NCI-H774 (cell line): ENCODE data around the gene PSMD3.

Source experiments
- DNase-seq: peaks from one replicate; lab custom pipeline; 2025; lab: John Stamatoyannopoulos, UW

Gene PSMD3

DNA sequence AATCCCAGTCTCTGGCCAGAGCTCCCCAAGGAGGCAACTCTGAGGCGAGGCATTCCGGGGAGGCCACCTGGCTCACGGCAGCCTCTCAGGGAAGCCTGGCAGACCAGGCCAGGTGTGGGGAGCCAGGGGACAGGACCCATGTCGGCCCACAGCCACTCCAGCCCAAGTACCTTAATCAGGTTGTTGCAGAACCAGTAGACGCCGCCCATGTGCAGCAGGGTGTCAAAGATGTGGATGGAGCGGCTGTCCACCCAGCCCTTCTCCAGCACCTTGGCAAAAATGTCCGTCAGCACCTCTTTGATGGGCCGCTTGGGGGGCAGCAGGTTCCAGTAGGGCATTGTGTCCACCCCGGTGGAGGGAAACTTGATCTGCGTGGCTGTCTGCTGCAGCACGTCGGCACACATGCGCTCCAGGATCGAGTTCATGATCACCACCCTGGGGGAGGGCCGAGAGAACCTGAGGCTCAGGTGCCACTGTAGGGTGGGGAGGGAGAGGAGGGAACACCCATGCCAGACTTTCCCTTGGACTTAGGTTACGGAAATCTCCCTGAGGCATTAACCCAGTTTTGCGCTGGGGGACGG, 42.4 kb downstream of the PSMD3 start:
- no peak for DNase-seq

DNA sequence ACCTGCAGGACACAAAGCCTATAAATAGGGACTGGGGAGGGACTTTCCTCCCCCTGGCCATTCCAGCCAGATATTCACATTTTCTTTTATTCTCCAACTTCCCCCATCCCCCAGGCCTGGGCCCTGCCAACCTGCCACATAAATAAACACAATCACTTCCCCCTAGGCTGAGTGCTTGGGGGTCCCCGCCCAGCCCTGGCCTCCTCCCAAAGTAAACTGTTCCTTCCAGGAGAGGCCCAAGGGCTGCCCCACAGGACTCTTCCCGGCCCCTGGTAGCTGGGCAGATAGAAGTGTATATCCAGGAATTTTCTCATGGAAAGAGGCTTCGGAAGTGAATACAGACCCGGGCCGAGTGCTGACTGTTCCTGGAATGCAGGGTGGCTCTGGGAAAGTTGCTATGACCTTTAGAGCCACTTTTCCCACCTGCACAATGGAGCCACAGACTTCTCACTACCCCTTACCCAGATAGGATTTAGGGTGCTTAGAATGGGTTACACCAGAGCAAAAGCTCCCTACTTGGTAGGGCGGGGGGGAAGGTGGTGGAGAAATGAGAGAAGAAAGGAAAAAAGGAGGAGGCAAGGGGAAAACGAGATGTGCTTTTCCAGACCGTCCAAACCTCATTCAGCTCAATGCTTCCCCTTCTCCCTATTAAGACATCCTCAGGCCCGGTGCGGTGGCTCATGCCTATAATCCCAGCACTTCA, 43.1 kb downstream of the PSMD3 start:
- DNase-seq: no peak

- DNase-seq: no peak
These were observed 44.3 kb downstream of the PSMD3 start for GRCh38 chr17:40024901-40025300.

GRCh38 chr17:40025559-40025958, 45.0 kb downstream of the PSMD3 start:
- DNase-seq: no peak

GRCh38 chr17:40025991-40026815, 45.6 kb downstream of the PSMD3 start:
- no peak for DNase-seq

- peak; percentile 80 for DNase-seq
These were observed 46.4 kb downstream of the PSMD3 start for GRCh38 chr17:40026816-40027613.

- no peak for DNase-seq
These were observed 47.0 kb downstream of the PSMD3 start for GRCh38 chr17:40027614-40028012.

GRCh38 chr17:40028595-40028994, 48.0 kb downstream of the PSMD3 start:
- DNase-seq: no peak

DNA sequence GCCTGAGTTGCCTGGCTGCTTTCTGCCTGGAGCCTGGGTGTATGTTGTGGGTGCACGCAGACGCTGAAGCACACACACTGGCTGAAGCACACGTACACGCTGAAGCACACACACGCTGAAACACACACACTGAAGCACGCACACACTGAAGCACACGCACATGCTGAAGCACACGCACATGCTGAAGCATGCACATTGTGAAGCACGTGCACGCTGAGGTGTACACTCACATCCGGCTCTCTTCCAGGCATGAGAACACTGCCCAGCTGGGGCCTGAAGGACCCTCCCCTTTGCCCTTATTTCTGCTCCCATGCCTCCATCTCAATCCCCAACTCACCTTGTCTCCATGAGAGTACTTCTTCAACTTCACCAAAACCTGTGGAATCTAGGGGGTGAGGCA, 51.1 kb downstream of the PSMD3 start:
- DNase-seq: no peak

- no peak for DNase-seq
These were observed 52.0 kb downstream of the PSMD3 start for GRCh38 chr17:40032322-40033320.

DNA sequence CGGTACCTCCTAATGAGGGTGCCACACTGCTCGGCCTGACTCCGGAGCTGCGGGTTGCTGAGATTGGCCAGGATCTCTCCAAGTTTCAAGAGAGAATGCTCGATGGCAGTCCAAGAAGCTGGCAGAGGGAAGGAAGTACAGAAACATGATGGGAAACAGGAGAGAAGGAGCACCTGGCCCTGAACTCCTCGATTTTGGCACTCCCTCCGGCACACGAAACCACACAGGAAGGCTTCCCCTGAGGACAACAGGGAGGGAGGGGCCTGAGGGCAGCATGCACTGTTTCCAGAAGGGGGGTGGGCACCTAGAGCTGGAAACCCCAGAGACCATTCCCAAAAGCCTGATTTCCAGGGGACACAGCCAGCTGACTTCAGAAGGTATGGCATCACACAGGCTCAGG, 52.7 kb downstream of the PSMD3 start:
- DNase-seq: no peak

- DNase-seq: no peak
These were observed 54.0 kb downstream of the PSMD3 start for GRCh38 chr17:40034426-40035161.

- peak; percentile 23 for DNase-seq
These were observed 54.6 kb downstream of the PSMD3 start for GRCh38 chr17:40035162-40035559.

DNA sequence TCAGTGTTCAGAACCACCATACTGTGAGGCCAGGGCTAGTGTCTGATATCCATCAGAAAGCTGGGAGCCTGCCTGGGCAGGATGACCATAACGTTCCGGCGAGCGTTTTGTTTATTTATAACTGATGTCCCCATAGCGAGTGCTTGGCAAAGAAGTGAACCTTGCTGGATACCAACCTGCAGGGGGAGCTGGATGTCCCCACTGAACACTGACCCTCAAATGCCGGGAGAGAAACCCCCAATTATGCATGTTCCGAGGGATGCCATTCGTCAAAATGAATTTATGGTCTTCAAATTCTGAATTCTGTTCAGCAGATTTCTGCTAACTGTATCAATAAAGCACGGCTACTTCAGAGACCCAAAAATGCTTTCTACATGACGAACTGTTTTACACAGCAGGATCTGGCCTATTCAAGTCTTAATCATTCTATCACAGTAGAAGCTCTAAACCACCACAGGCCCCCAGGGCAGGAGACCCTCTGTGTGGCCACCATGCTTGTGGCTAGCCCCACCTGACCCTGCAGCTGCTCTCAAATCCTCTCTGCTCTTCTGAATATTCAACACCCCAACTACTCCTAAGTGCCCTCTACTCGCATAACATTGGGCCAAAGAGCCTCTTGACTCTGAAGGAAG, 58.4 kb downstream of the PSMD3 start:
- DNase-seq: peak; percentile 35

GRCh38 chr17:40041196-40041595, 60.6 kb downstream of the PSMD3 start:
- DNase-seq: no peak
